ENCODE measurements around the gene LOXHD1. TPM values are rescaled to one million over a fixed set of nuclear protein-coding genes. Genes with fewer than 3 reads are reported as not detected.

LOXHD1 gene
- total RNA-seq, 6 experiments from 2014 or later, result not detected

- H3K4me1 ChIP-seq, result no peaks in the 10 kb centered on the region
- no peaks in the 10 kb centered on the region for H3K9me3 ChIP-seq
- intact Hi-C loops (cut with DNase I), result no loop called here
- no peaks in the 10 kb centered on the region for H3K27me3 ChIP-seq
- H3K4me3 ChIP-seq, result no peak overlapping the region
- ATAC-seq, result no peak
- no peak for DNase-seq
- TF ChIP-seq POLR2A (IDR thresholded peaks at IDR 0.05), result no peak
- TF ChIP-seq CTCF (IDR thresholded peaks at IDR 0.05), result no peak
- H3K36me3 ChIP-seq, result no peaks in the 10 kb centered on the region
- 68% methylated on average over 7 of the region's 7 CpGs for WGBS (ENCODE audit: insufficient coverage, low coverage, low lambda C conversion rate, missing lambda C conversion rate)
- no peak overlapping the region for H3K27ac ChIP-seq
Observed at GRCh38 chr18:46636040-46636630, 20.9 kb downstream of the LOXHD1 start.

- no peak for DNase-seq
- intact Hi-C loops (cut with DNase I), result no loop called here
- no peak overlapping the region for H3K27ac ChIP-seq
- WGBS (ENCODE audit: insufficient coverage, low coverage, low lambda C conversion rate, missing lambda C conversion rate), result 89% methylated on average over 5 of the region's 8 CpGs
- H3K36me3 ChIP-seq, result no peaks in the 10 kb centered on the region
- H3K9me3 ChIP-seq, result no peaks in the 10 kb centered on the region
- no peaks in the 10 kb centered on the region for H3K27me3 ChIP-seq
- H3K4me3 ChIP-seq, result no peak overlapping the region
- ATAC-seq, result no peak
- no peaks in the 10 kb centered on the region for H3K4me1 ChIP-seq
- TF ChIP-seq POLR2A (IDR thresholded peaks at IDR 0.05), result no peak
- no peak for TF ChIP-seq CTCF (IDR thresholded peaks at IDR 0.05)
Observed at GRCh38 chr18:46632401-46633071, 24.5 kb downstream of the LOXHD1 start.

GRCh38 chr18:46630991-46631390 is 26.0 kb downstream of the LOXHD1 start:
- H3K4me1 ChIP-seq, result no peaks in the 10 kb centered on the region
- no peak overlapping the region for H3K4me3 ChIP-seq
- no peak for TF ChIP-seq CTCF (IDR thresholded peaks at IDR 0.05)
- no peak for TF ChIP-seq POLR2A (IDR thresholded peaks at IDR 0.05)
- no peaks in the 10 kb centered on the region for H3K36me3 ChIP-seq
- DNase-seq (no peak), ATAC-seq (no peak)
- no peak overlapping the region for H3K27ac ChIP-seq
- 72% methylated on average over 3 of the region's 3 CpGs for WGBS (ENCODE audit: insufficient coverage, low coverage, low lambda C conversion rate, missing lambda C conversion rate)
- H3K9me3 ChIP-seq, result no peaks in the 10 kb centered on the region
- intact Hi-C loops (cut with DNase I), result no loop called here
- no peaks in the 10 kb centered on the region for H3K27me3 ChIP-seq

- H3K36me3 ChIP-seq, result no peaks in the 10 kb centered on the region
- ATAC-seq, result no peak
- no peak overlapping the region for H3K4me3 ChIP-seq
- no peaks in the 10 kb centered on the region for H3K27me3 ChIP-seq
- DNase-seq, result no peak
- H3K27ac ChIP-seq, result no peak overlapping the region
- no peaks in the 10 kb centered on the region for H3K9me3 ChIP-seq
- intact Hi-C loops (cut with DNase I), result no loop called here
- H3K4me1 ChIP-seq, result no peaks in the 10 kb centered on the region
- TF ChIP-seq CTCF (IDR thresholded peaks at IDR 0.05), result no peak
- no peak for TF ChIP-seq POLR2A (IDR thresholded peaks at IDR 0.05)
- no CpG with 5 or more reads among the region's 4 CpGs for WGBS (ENCODE audit: insufficient coverage, low coverage, low lambda C conversion rate, missing lambda C conversion rate)
Observed at GRCh38 chr18:46630160-46630559, 26.9 kb downstream of the LOXHD1 start.
